A549 treated with DMSO at 1 μM for 4 hours (cell line): ENCODE results near the gene PDHX. TPM values are rescaled to one million over a fixed set of nuclear protein-coding genes. Genes with fewer than 3 reads are reported as not detected.

Experiments used
- total RNA-seq: library from RNA; stranded (reverse); fragments of 200-300 nt; extraction: Qiagen RNA extraction; gene quantifications from 5 replicates; pipeline ENCODE4 v1.2.3, GENCODE V29; 2022; ENCODE audit warnings: low read depth

Gene PDHX
- total RNA-seq, result 28.5 to 35.3 TPM (median 33.7 TPM) in 5 replicates

DNA sequence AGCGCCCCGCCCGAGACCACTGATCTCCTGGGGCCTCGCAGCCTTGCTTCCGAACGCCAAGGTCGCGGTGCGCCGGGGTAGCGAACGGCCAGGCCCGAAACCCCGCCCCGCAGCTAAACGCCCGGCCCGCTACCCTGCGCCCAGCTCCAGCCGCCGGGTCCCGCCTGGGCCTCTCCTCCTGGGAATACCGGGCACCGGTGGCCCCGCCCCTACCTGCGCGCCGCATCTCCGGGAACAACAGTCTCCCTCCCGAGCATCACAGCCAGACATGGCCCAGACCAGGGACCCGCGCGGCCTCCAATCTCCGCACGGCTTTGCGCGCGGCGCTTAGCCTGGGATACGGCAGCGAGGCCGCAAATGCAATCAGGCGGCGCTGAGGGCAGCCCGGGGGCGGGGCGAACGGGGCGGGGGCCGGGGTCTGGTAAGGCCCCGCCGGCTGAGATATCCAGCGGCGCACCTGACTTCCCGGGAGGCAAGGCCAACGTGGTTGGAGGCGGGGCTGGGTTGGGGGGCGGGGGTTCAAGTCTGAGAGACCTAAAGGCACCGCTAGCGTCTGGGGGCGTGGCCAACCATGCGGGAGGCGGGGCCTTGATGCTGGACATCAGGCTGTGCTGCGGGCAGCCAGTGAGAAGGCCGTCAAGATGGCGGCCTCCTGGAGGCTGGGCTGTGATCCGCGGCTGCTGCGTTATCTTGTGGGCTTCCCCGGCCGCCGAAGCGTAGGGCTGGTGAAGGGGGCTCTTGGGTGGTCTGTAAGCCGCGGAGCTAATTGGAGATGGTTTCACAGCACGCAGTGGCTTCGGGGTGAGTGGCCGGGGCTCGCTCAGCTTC, at the start of gene PDHX, which contains the start of gene APIP:
Gene PDHX (plus strand): TSS at position 604 of the 828 bp plus-strand sequence. CDS start 38 bp downstream, at position 642.
Gene APIP (minus strand): TSS at position 365 of the 828 bp plus-strand sequence. CDS start 95 bp downstream, at position 270.

Other genes with a start within 250 kb of the PDHX start
- gene APIP, start 239 bp upstream of the PDHX start, total RNA-seq, result 23.8 to 27.5 TPM (median 24.2 TPM) in 5 replicates
- 710 to 959 TPM (median 804 TPM) in 5 replicates for gene CD44, start 222.6 kb downstream of the PDHX start, total RNA-seq